Vagina (tissue), 2 donors: ENCODE results near the gene HOXA10. TPM values are rescaled to one million over a fixed set of nuclear protein-coding genes. Genes with fewer than 3 reads are reported as not detected.

Experiments
- DNase-seq, 2 donors: peaks; one replicate each; pipeline ENCODE4 v3.0.0-alpha.2; 2017; ENCODE audit errors: extremely low spot score in 2 of 2
- H3K27ac ChIP-seq: fragments of 200-600 bp; sonication (generic); one replicate; pipeline ENCODE4 v1.5.1; 2019
- H3K27me3 ChIP-seq: fragments of 200-600 bp; sonication (generic); one replicate; pipeline ENCODE4 v1.5.1; 2019
- H3K36me3 ChIP-seq, 2 donors: fragments of 200-600 bp; sonication (generic); one replicate each; pipeline ENCODE4 v1.5.1; 2017 to 2019
- H3K4me1 ChIP-seq: fragments of 200-600 bp; sonication (generic); one replicate; pipeline ENCODE4 v1.5.1; 2019
- H3K4me3 ChIP-seq, 2 donors: fragments of 200-600 bp; sonication (generic); 1 replicate in 1 of 2; 2 replicates in 1 of 2; pipeline ENCODE4 v1.5.1; 2016 to 2019
- H3K9me3 ChIP-seq: fragments of 200-600 bp; sonication (generic); one replicate; pipeline ENCODE4 v1.5.1; 2019
- CTCF ChIP-seq, 3 experiments: fragments of 450-650 bp in 2 of 3; fragments of 200-600 bp in 1 of 3; sonication (generic) in 1 of 3; IDR thresholded peaks; one replicate each; pipeline ENCODE4 v1.5.1; 2017 to 2019; ENCODE audit warnings: antibody characterized with exemption in 3 of 3, mild to moderate bottlenecking in 2 of 3, moderate library complexity in 2 of 3
- POLR2A ChIP-seq, 2 donors: fragments of 450-650 bp; IDR thresholded peaks; one replicate each; pipeline ENCODE4 v1.6.1; 2017; ENCODE audit warnings: antibody characterized with exemption in 2 of 2, mild to moderate bottlenecking in 2 of 2, moderate library complexity in 2 of 2
- POLR2AphosphoS5 ChIP-seq, 2 donors: sonication (generic); formaldehyde crosslinking; IDR thresholded peaks; one replicate each; pipeline ENCODE4 v1.9.0; 2017; ENCODE audit warnings: antibody characterized with exemption in 2 of 2, mild to moderate bottlenecking in 2 of 2, low read depth in 1 of 2; ENCODE audit not compliant: insufficient read depth in 1 of 2
- intact Hi-C: fragments of 100-400 bp; cut with DNase I; formaldehyde crosslinking; loops from one replicate; pipeline ENCODE4 v1.15.1; 2023
- total RNA-seq: library from RNA; depleted of rRNA; stranded (reverse); fragments of >200 nt; gene quantifications from one replicate; pipeline ENCODE4 v1.2.3, GENCODE V29; 2016

The HOXA10 gene
- total RNA-seq, 1 donor from 2014 or later = 19.2 TPM

- DNase-seq = no peak
- peak overlapping the region; percentile 56 to 64 for H3K4me3 ChIP-seq
- intact Hi-C loops = loop anchor here (5.0 to 10.0 kb wide), 2 partner anchors 792 to 1310 kb away; no protein-coding TSS in a partner anchor
- H3K36me3 ChIP-seq = no peaks in the 10 kb centered on the region
- H3K4me1 ChIP-seq = peaks cover 54% of the 10 kb centered on the region
- H3K27ac ChIP-seq = peak overlapping the region; percentile 99
- no peaks in the 10 kb centered on the region for H3K27me3 ChIP-seq
- H3K9me3 ChIP-seq = no peaks in the 10 kb centered on the region
- no peak for TF ChIP-seq POLR2A (IDR thresholded peaks at IDR 0.05)
- no peak for TF ChIP-seq POLR2AphosphoS5 (IDR thresholded peaks at IDR 0.05; ENCODE audit: insufficient read depth in 1 of 2, low read depth in 1 of 2)
- no peak for TF ChIP-seq CTCF (IDR thresholded peaks at IDR 0.05)
Measured at GRCh38 chr7:27164367-27165088, 9.6 kb downstream of the HOXA10 start.

- peak overlapping the region; percentile 99 for H3K27ac ChIP-seq
- intact Hi-C loops = loop anchor here (10.0 kb wide), 1 partner anchor 1309 kb away; no protein-coding TSS in a partner anchor
- TF ChIP-seq POLR2AphosphoS5 (IDR thresholded peaks at IDR 0.05; ENCODE audit: insufficient read depth in 1 of 2, low read depth in 1 of 2) (no peak), POLR2A (IDR thresholded peaks at IDR 0.05) (no peak)
- no peaks in the 10 kb centered on the region for H3K9me3 ChIP-seq
- no peaks in the 10 kb centered on the region for H3K27me3 ChIP-seq
- H3K4me1 ChIP-seq = peaks cover 54% of the 10 kb centered on the region
- H3K36me3 ChIP-seq = no peaks in the 10 kb centered on the region
- peak overlapping the region; percentile 56 to 64 for H3K4me3 ChIP-seq
- DNase-seq = no peak
Measured at GRCh38 chr7:27164045-27164366, 10.1 kb downstream of the HOXA10 start.

DNA sequence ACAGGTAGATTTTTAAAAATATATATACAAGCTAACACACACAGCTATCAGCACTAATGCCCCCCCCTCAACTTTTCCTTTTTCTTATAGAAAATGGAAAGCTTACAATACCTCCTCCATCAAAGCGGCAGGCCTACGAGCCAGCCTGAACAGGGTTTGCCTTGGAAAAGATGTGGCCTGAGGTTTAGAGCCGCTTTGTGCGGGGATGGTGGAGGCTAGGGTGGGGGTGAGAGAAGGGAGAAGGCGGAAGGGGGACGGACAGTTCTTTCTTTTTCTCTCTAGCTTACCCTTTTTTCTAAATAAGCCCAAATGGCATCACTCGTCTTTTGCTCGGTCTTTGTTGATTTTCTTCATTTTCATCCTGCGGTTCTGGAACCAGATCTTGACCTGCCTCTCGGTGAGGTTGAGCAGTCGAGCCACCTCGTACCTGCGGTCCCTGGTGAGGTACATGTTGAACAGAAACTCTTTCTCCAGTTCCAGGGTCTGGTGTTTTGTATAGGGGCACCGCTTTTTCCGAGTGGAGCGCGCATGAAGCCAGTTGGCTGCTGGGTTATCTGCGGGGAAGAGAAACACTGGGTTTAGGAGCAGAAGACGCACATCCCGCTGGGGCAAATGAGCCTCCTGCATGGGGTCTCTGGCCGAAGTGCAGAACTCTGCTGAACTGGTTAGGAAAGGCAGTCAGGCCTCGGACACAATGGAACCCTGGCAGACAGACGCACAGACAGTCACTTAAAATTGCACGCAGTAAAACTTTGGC, 10.7 kb downstream of the HOXA10 start:
- H3K9me3 ChIP-seq = no peaks in the 10 kb centered on the region
- no peak for DNase-seq
- peaks cover 51% of the 10 kb centered on the region for H3K4me1 ChIP-seq
- H3K27me3 ChIP-seq = no peaks in the 10 kb centered on the region
- H3K4me3 ChIP-seq = peak overlapping the region; percentile 56 to 64
- H3K27ac ChIP-seq = peak overlapping the region; percentile 99
- TF ChIP-seq POLR2A (IDR thresholded peaks at IDR 0.05) = no peak
- no peak for TF ChIP-seq CTCF (IDR thresholded peaks at IDR 0.05)
- no peak for TF ChIP-seq POLR2AphosphoS5 (IDR thresholded peaks at IDR 0.05; ENCODE audit: insufficient read depth in 1 of 2, low read depth in 1 of 2)
- H3K36me3 ChIP-seq = no peaks in the 10 kb centered on the region
- intact Hi-C loops = loop anchor here (10.0 kb wide), 1 partner anchor 1309 kb away; no protein-coding TSS in a partner anchor

- peak overlapping the region; percentile 17 for H3K27ac ChIP-seq
- H3K4me1 ChIP-seq = peaks cover 43% of the 10 kb centered on the region
- DNase-seq = no peak
- intact Hi-C loops = loop anchor here (10.0 kb wide), 1 partner anchor 1308 kb away; no protein-coding TSS in a partner anchor
- H3K27me3 ChIP-seq = no peaks in the 10 kb centered on the region
- peak overlapping the region in 1 of 2 donors; percentile 64 for H3K4me3 ChIP-seq
- H3K36me3 ChIP-seq = no peaks in the 10 kb centered on the region
- TF ChIP-seq POLR2AphosphoS5 (IDR thresholded peaks at IDR 0.05; ENCODE audit: insufficient read depth in 1 of 2, low read depth in 1 of 2) (no peak), CTCF (IDR thresholded peaks at IDR 0.05) (no peak), POLR2A (IDR thresholded peaks at IDR 0.05) (no peak)
- H3K9me3 ChIP-seq = no peaks in the 10 kb centered on the region
Measured at GRCh38 chr7:27162561-27163287, 11.4 kb downstream of the HOXA10 start.
